Vagina (tissue), 2 donors: ENCODE data around the gene ABHD12B. TPM values are rescaled to one million over a fixed set of nuclear protein-coding genes. Genes with fewer than 3 reads are reported as not detected.

ENCODE experiments used
- DNase-seq, 2 donors: peaks; one replicate each; pipeline ENCODE4 v3.0.0-alpha.2; 2017; ENCODE audit errors: extremely low spot score in 2 of 2
- H3K27ac ChIP-seq: fragments of 200-600 bp; sonication (generic); one replicate; pipeline ENCODE4 v1.5.1; 2019
- H3K27me3 ChIP-seq: fragments of 200-600 bp; sonication (generic); one replicate; pipeline ENCODE4 v1.5.1; 2019
- H3K36me3 ChIP-seq, 2 donors: fragments of 200-600 bp; sonication (generic); one replicate each; pipeline ENCODE4 v1.5.1; 2017 to 2019
- H3K4me1 ChIP-seq: fragments of 200-600 bp; sonication (generic); one replicate; pipeline ENCODE4 v1.5.1; 2019
- H3K4me3 ChIP-seq, 2 donors: fragments of 200-600 bp; sonication (generic); 1 replicate in 1 of 2; 2 replicates in 1 of 2; pipeline ENCODE4 v1.5.1; 2016 to 2019
- H3K9me3 ChIP-seq: fragments of 200-600 bp; sonication (generic); one replicate; pipeline ENCODE4 v1.5.1; 2019
- POLR2A ChIP-seq, 2 donors: fragments of 450-650 bp; IDR thresholded peaks; one replicate each; pipeline ENCODE4 v1.6.1; 2017; ENCODE audit warnings: antibody characterized with exemption in 2 of 2, mild to moderate bottlenecking in 2 of 2, moderate library complexity in 2 of 2
- POLR2AphosphoS5 ChIP-seq, 2 donors: sonication (generic); formaldehyde crosslinking; IDR thresholded peaks; one replicate each; pipeline ENCODE4 v1.9.0; 2017; ENCODE audit warnings: antibody characterized with exemption in 2 of 2, mild to moderate bottlenecking in 2 of 2, low read depth in 1 of 2; ENCODE audit not compliant: insufficient read depth in 1 of 2
- intact Hi-C: fragments of 100-400 bp; cut with DNase I; formaldehyde crosslinking; loops from one replicate; pipeline ENCODE4 v1.15.1; 2023
- total RNA-seq: library from RNA; depleted of rRNA; stranded (reverse); fragments of >200 nt; gene quantifications from one replicate; pipeline ENCODE4 v1.2.3, GENCODE V29; 2016
- TF ChIP-seq, protein P1 (sequence below), 3 experiments: fragments of 450-650 bp in 2 of 3; fragments of 200-600 bp in 1 of 3; sonication (generic) in 1 of 3; IDR thresholded peaks; one replicate each; pipeline ENCODE4 v1.5.1; 2017 to 2019; ENCODE audit warnings: antibody characterized with exemption in 3 of 3, mild to moderate bottlenecking in 2 of 3, moderate library complexity in 2 of 3

The ABHD12B gene
- total RNA-seq, 1 donor from 2014 or later = not detected

DNA sequence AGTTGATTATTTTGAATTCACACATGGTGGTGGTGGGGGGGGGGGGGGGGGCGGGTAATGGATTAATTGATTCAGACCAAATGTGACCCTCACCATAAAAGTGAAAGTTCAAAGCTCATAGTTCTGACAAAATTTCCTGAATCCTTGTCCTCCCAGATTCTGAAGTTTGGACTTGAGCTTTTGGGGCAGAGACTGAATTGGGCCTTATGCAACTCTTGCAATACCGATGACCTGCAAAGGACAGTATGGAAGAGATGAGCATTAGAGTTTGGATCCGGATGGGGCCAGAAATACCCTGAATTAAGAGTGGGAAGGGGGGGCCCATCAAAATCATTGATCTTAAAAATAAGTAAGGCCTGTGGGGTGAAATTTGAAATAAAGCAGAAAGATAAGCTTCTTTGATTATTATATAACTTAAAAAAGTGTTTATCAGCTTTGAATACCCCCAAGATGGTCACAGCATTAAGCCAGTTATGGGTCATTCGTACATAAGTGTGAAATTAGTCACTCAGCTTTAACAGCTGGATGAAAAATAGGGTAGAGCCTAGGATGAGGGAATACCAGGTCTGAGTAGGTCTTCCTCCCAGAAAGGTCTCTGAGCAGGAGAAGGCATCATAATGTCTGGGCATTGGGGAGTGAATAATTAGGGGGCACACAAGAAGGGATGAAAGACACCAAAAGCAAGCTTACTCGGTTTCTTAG is 74.5 kb downstream of the ABHD12B start:
- no peaks in the 10 kb centered on the region for H3K9me3 ChIP-seq
- H3K4me3 ChIP-seq = no peak overlapping the region
- intact Hi-C loops = loop anchor here (10.0 kb wide), 1 partner anchor 288 kb away; no protein-coding TSS in a partner anchor
- TF ChIP-seq POLR2A (IDR thresholded peaks at IDR 0.05) (no peak), POLR2AphosphoS5 (IDR thresholded peaks at IDR 0.05; ENCODE audit: insufficient read depth in 1 of 2, low read depth in 1 of 2) (no peak)
- TF ChIP-seq, protein P1, sequence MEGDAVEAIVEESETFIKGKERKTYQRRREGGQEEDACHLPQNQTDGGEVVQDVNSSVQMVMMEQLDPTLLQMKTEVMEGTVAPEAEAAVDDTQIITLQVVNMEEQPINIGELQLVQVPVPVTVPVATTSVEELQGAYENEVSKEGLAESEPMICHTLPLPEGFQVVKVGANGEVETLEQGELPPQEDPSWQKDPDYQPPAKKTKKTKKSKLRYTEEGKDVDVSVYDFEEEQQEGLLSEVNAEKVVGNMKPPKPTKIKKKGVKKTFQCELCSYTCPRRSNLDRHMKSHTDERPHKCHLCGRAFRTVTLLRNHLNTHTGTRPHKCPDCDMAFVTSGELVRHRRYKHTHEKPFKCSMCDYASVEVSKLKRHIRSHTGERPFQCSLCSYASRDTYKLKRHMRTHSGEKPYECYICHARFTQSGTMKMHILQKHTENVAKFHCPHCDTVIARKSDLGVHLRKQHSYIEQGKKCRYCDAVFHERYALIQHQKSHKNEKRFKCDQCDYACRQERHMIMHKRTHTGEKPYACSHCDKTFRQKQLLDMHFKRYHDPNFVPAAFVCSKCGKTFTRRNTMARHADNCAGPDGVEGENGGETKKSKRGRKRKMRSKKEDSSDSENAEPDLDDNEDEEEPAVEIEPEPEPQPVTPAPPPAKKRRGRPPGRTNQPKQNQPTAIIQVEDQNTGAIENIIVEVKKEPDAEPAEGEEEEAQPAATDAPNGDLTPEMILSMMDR (IDR thresholded peaks at IDR 0.05) = no peak
- no peak overlapping the region for H3K27ac ChIP-seq
- H3K27me3 ChIP-seq = no peaks in the 10 kb centered on the region
- DNase-seq = no peak
- H3K4me1 ChIP-seq = peaks cover 14% of the 10 kb centered on the region
- H3K36me3 ChIP-seq = no peaks in the 10 kb centered on the region

DNA sequence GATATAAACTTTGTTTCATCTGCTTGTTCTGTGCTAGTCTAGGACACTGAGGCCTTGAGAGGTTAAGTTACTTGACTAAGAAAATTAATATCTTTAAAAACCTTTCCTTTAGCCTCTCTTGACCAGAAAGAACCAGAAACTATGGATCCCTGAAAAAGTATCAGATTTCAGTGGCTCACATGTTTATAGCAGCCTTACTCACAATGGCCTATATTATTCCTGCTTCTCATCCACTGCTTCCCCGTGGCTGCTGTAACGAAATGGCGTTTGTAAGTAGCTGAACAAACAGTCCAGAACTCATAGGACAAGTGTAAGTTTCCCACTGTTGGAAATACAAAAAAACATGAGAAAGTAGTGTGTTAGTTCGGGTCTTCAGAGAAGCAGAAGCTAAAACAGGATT is 75.6 kb downstream of the ABHD12B start:
- Histone ChIP-seq H3K27ac (no peak overlapping the region), H3K36me3 (no peaks in the 10 kb centered on the region), H3K9me3 (no peaks in the 10 kb centered on the region), H3K4me3 (no peak overlapping the region), H3K4me1 (peaks cover 14% of the 10 kb centered on the region), H3K27me3 (no peaks in the 10 kb centered on the region)
- intact Hi-C loops = loop anchor here (10.0 kb wide), 1 partner anchor 287 kb away; no protein-coding TSS in a partner anchor
- no peak for DNase-seq
- TF ChIP-seq, protein P1 (IDR thresholded peaks at IDR 0.05) = no peak
- TF ChIP-seq POLR2A (IDR thresholded peaks at IDR 0.05) = no peak
- no peak for TF ChIP-seq POLR2AphosphoS5 (IDR thresholded peaks at IDR 0.05; ENCODE audit: insufficient read depth in 1 of 2, low read depth in 1 of 2)

- no peak for DNase-seq
- H3K9me3 ChIP-seq = no peaks in the 10 kb centered on the region
- intact Hi-C loops = loop anchor here (10.0 kb wide), 1 partner anchor 287 kb away; no protein-coding TSS in a partner anchor
- no peak overlapping the region for H3K27ac ChIP-seq
- H3K4me3 ChIP-seq = no peak overlapping the region
- H3K27me3 ChIP-seq = no peaks in the 10 kb centered on the region
- TF ChIP-seq POLR2AphosphoS5 (IDR thresholded peaks at IDR 0.05; ENCODE audit: insufficient read depth in 1 of 2, low read depth in 1 of 2) = no peak
- TF ChIP-seq POLR2A (IDR thresholded peaks at IDR 0.05) = no peak
- TF ChIP-seq, protein P1 (IDR thresholded peaks at IDR 0.05) = no peak
- peaks cover 10% of the 10 kb centered on the region for H3K4me1 ChIP-seq
- H3K36me3 ChIP-seq = no peaks in the 10 kb centered on the region
Observed at GRCh38 chr14:50948205-50948604, 76.4 kb downstream of the ABHD12B start.

DNA sequence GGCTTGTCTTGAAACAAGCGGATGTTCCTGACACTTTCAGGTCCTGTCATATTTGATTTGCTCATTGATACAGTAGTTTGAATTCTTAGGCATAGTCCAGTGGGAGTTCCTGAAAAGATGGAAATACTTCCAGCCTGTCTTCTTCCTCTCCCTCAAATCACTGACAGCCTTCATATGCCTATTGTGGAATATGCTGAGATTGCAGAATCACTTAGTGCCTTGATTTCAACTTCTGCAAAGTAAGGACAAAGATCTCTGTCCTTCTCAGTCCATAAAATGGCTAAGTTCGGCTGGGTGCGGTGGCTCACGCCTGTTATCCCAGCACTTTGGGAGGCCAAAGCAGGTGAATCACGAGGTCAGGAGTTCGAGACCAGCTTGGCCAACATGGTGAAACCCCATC is 79.2 kb downstream of the ABHD12B start:
- intact Hi-C loops = no loop called here
- TF ChIP-seq, protein P1 (IDR thresholded peaks at IDR 0.05) = no peak
- TF ChIP-seq POLR2AphosphoS5 (IDR thresholded peaks at IDR 0.05; ENCODE audit: insufficient read depth in 1 of 2, low read depth in 1 of 2) (no peak), POLR2A (IDR thresholded peaks at IDR 0.05) (no peak)
- no peaks in the 10 kb centered on the region for H3K36me3 ChIP-seq
- no peaks in the 10 kb centered on the region for H3K27me3 ChIP-seq
- no peak overlapping the region for H3K27ac ChIP-seq
- H3K9me3 ChIP-seq = no peaks in the 10 kb centered on the region
- no peak for DNase-seq
- no peak overlapping the region for H3K4me3 ChIP-seq
- peaks cover 11% of the 10 kb centered on the region for H3K4me1 ChIP-seq

DNA sequence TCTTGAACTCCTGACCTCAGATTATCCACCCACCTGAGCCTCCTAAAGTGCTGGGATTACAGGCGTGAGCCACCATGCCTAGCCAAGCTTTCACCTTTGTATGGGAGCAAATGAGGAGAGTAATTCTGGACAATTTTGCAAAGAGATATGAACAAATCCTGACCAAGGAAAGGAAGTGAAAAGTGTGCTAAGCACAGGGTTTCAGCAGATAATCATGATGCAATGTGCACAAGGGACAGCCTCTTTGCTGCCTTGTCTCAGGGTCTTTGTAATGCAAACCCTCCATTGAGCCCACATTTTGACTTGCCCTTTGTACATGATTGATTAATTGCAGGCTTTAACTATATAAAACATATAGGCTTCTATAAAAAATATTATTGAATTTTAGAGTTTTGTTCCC is 81.6 kb downstream of the ABHD12B start:
- H3K4me1 ChIP-seq = peaks cover 11% of the 10 kb centered on the region
- TF ChIP-seq, protein P1 (IDR thresholded peaks at IDR 0.05) = no peak
- TF ChIP-seq POLR2A (IDR thresholded peaks at IDR 0.05) (no peak), POLR2AphosphoS5 (IDR thresholded peaks at IDR 0.05; ENCODE audit: insufficient read depth in 1 of 2, low read depth in 1 of 2) (no peak)
- intact Hi-C loops = no loop called here
- H3K27me3 ChIP-seq = no peaks in the 10 kb centered on the region
- no peaks in the 10 kb centered on the region for H3K9me3 ChIP-seq
- no peaks in the 10 kb centered on the region for H3K36me3 ChIP-seq
- DNase-seq = no peak
- no peak overlapping the region for H3K27ac ChIP-seq
- H3K4me3 ChIP-seq = no peak overlapping the region
